ENCODE measurements around the gene RAMACL. TPM values are rescaled to one million over a fixed set of nuclear protein-coding genes. Genes with fewer than 3 reads are reported as not detected.
"Not testable (repeated sequence)": the region's sequence is repeated elsewhere in the genome, so short reads cannot be mapped to it uniquely, and the experiment has no call there.

Gene RAMACL
- total RNA-seq, 1 donor from 2014 or later = 0.75 TPM

DNA sequence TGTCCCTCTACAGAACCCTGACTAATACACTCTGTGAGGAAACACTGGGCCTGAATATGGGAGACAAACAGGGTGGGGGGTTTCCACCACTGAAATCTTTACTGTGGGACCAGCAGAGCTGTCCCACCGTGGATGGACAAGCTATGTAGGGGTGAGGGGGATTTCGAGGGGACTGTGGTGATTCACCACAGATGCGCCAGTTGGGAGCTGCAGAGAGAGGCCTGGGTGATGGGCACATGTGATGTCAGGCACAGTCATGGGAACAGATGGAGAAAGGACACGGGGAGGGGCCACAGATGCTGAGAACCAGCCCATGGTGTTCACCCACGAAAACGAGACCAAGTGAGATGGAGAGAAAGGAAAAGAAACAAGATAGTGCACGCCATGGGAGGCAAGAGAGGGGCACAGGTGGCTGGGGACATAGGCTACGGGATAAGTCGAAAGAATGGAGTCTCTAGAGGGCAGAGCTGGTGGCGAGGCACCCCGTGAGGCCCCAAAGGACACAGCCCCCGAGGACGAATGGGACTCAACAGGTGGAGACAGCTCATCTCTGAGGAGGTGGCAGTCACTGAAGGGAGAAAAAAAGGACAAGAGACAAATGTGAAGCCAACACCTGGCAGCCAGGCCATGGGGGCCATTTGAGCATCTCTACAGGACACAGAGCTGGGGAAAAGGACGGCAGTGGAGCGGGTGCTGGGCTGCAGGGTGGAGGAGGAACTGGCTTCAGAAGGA lies 10.5 kb upstream of the RAMACL start:
- DNase-seq (ENCODE audit: low read depth) = no peak

GRCh38 chr6:166595949-166596348 lies 9.5 kb upstream of the RAMACL start:
- DNase-seq (ENCODE audit: low read depth) = no peak

- peak; percentile 86 for DNase-seq (ENCODE audit: low read depth)
Observed at GRCh38 chr6:166595061-166595780, 8.7 kb upstream of the RAMACL start.

- peak; percentile 32 for DNase-seq (ENCODE audit: low read depth)
Observed at GRCh38 chr6:166592821-166593220, 6.3 kb upstream of the RAMACL start.

DNA sequence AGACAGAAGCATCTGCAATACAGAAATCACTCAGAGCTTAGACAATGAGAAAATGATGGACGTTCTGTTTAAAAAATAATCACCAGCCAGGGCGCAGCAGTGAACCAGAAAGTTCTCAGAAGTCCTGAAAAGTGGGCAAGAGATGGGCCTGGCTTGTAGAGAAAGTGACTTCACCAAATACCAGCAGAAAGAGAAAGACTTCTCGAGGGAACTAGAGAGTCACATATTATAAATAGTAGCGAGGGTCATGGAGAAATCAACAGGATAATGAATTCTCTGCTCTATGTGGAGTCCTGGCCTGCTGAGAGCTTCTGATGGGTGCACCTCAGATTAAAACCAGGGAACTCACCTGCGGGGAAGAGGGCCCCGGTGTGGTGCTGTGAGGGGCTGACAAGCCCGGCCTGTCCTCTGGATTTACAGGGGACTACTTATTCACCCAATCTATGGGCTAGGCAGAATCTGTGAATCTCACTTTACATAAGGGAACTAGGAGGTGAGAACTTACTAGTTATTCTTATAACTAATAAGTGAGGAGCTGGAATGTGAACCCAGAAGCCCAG lies 5.6 kb upstream of the RAMACL start:
- DNase-seq (ENCODE audit: low read depth) = no peak

GRCh38 chr6:166591026-166591425 lies 4.5 kb upstream of the RAMACL start:
- DNase-seq (ENCODE audit: low read depth) = no peak

- no peak for DNase-seq (ENCODE audit: low read depth)
Observed at GRCh38 chr6:166589786-166590574, 3.5 kb upstream of the RAMACL start.

DNA sequence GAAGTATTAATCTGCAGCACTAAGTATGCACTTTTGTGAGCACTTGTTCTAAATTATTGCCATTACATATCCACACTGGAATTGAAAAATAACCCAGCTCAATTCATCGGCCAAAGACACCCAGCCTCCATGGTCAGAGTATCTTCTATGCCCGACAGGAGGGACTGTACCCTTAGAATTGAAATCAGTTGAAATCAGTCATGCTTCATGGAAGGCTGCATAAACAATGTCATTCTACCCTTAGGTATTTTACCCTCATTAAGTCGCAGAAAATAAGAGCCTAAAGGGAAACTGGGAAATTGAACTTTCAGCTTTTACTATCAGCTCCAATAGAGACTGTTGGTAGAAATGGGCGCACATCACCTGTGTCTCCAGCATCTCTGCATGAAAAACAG lies 2.9 kb upstream of the RAMACL start:
- peak; percentile 51 for DNase-seq (ENCODE audit: low read depth)

GRCh38 chr6:166588691-166589336 lies 2.3 kb upstream of the RAMACL start:
- DNase-seq (ENCODE audit: low read depth) = peak; percentile 26

DNA sequence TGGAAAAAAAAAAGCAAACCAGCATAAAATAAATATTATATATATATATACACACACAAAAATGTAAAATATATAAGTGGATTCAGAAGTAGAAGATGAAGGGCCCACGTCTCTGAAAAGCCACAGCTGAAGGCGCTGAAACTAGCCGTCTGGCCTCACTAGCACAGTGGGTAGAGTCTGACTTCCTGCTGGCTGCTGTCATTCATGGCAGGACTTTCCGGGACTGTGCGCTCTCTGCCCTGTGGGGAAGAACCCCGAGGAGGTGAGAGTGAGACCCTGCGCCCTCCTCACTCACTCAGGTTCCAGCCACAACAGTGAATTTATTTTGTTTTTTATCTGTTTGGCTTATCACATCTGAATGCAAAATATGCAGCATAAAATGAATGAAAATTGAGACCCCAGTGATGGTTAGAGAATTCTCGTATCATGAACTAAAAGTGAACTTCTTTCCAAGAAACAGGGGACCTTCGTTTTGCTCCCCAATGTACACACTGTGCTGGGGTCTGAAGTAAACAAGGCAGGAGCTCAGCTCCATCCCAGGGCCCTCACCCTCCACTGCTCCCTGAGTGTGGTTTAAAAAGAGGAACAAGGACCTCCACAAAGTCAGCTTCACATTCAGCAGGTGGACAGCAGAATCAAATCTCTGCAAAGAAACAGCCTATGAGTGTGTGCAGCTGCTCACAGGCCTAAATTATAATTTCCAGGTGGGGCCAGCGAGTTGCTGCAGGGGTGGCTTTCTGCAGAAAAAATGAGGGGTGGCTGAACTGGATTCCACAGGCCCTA lies 1.3 kb upstream of the RAMACL start:
- no peak for DNase-seq (ENCODE audit: low read depth)

DNA sequence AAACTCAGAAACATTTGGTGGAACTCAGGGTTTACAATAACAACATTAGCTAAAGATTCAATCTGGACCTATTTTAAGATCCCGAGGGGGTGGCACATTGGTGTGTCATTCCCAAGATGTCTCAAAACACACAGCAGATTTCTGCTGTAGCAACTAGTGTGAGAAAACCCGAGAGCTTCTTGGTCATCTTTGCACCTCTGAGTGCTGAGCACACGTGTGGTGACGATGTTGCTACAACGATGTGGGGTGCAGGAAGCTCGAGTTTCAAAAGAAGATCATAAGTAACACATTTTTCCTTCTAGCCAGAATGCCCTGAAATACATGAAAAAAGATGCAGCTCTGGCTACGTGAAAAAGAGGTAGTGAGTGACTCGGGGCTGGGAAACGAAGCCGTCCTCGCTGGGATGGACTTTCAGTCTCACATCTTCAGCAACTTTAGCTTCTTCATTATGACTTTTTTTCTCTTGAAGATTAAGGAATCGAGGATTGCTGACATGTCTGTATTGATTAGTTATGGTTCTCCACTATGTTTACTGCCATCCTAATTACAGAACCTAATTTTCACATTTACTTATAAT lies 1.5 kb downstream of the RAMACL start:
- no peak for DNase-seq (ENCODE audit: low read depth)

- no peak for DNase-seq (ENCODE audit: low read depth)
Observed at GRCh38 chr6:166584155-166584554, 2.3 kb downstream of the RAMACL start.

DNA sequence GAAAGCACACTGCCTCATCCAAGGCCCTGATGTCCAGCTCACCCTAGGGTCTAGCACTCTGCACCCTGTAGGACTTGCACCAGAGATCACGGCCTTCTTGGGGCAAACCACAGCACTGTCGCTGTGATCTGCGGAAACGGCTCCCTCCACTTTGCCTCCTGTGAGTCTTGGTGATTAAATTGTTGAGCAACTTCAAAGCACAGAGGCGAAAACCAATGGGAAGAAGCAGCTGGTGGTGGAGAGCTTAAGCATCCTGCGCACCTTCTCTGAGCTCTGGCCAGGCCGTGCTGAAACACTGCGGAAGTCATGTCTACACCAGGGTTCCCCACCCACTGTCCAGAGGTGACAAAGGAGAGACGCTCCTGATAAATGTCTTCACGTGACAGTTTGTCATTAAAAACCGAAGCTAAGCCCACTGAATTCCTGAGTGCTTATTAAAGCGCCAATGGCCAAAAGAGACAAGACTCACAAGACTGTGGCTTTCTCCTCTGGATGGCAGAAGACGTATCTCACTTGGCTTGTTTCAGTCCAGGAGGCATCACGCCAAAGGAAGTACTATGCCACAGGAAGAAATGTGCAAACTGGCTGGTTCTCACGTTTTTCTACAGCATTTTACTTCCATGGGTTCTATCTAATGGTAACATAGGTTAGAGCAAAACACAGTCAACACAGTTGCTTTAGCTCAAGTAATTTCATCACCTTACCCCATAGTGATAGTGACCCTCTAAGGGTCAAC lies 3.1 kb downstream of the RAMACL start:
- no peak for DNase-seq (ENCODE audit: low read depth)

GRCh38 chr6:166582258-166582657 lies 4.2 kb downstream of the RAMACL start:
- no peak for DNase-seq (ENCODE audit: low read depth)

DNA sequence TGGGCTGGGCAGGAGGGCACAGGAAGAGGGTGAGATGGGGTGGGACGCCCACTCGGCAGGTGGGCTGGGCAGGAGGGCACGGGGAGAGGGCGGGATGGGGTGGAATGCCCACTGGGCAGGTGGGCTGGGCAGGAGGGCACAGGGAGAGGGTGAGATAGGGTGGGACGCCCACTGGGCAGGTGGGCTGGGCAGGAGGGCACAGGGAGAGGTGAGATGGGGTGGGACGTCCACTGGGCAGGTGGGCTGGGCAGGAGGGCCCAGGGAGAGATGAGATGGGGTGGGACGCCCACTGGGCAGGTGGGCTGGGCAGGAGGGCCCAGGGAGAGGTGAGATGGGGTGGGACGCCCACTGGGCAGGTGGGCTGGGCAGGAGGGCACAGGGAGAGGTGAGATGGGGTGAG lies 4.7 kb downstream of the RAMACL start:
- DNase-seq (ENCODE audit: low read depth) = not testable (repeated sequence)

DNA sequence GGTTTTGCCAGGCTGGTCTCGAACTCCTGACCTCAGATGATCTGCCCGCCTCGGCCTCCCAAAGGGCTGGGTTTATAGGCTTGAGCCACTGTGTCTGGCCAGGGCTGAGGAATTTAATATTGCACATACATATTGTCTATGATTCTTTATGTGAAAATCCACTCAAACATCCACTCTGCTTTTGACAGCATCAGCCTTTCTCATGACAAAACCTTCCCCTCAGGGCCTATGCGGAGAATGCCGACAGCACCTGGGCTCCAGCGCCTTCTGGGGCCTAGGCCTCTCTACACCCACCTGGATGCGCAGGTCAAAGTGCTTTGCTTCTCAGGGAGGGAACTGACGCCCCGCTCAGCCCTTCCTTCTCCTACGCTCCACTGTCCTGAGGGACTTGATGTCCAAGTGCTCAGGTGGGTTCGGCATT lies 5.4 kb downstream of the RAMACL start:
- no peak for DNase-seq (ENCODE audit: low read depth)

- no peak for DNase-seq (ENCODE audit: low read depth)
Observed at GRCh38 chr6:166580076-166581050, 6.1 kb downstream of the RAMACL start.

DNA sequence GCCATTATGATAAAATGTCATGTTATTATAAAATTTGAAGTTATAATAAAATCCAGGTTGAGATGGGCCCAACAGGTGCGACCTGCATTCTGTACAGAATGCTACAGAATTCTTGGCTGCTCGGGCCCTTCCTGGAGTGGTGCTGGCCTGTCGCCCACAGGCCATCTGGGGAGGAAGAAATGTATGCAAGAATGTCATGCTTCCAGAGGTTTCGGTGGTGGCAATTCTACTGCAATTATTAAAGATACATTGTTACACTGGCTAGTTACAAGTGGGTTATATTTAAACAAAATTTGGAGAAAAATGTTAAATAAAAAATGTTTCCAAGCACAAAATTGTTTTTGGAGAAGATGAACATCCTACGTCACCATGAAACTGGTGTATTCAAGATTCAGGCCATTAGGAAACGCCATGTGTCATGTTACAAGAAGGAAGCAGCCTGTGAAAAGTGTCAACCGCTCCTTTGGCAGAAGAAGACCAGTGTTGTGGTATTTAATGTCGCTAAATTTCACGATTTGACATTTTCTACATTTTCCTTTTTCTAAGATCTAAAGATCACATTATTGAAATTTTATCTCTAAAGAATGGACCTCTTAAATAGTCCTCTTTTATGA lies 7.1 kb downstream of the RAMACL start:
- no peak for DNase-seq (ENCODE audit: low read depth)
